SU-DHL-6 (cell line): ENCODE measurements around the gene CSRNP3.
"Not testable (repeated sequence)": the region's sequence is repeated elsewhere in the genome, so short reads cannot be mapped to it uniquely, and the experiment has no call there.

ENCODE experiments used
- H2AFZ ChIP-seq: fragments of 200-600 bp; sonication (generic); 2 replicates; pipeline ENCODE4 v1.6.1; 2014; ENCODE audit warnings: low read depth, mild to moderate bottlenecking, moderate library complexity, mixed read lengths, antibody characterized with exemption, low read length; ENCODE audit not compliant: severe bottlenecking
- H3F3A ChIP-seq: fragments of 200-600 bp; shearing (Covaris generic); 2 replicates; pipeline ENCODE4 v1.6.0; 2016; ENCODE audit warnings: antibody characterized with exemption, mild to moderate bottlenecking; ENCODE audit not compliant: insufficient read depth
- H3K27ac ChIP-seq: fragments of 200-600 bp; sonication (generic); 2 replicates; pipeline ENCODE4 v1.5.1; 2016; ENCODE audit warnings: low read depth, mild to moderate bottlenecking, low read length, moderate library complexity, mixed read lengths
- H3K27me3 ChIP-seq: fragments of 200-600 bp; sonication (generic), shearing (Covaris generic); 2 replicates; pipeline ENCODE4 v1.6.0; 2014; ENCODE audit warnings: mild to moderate bottlenecking, low read length
- H3K36me3 ChIP-seq: fragments of 200-600 bp; sonication (generic); 2 replicates; pipeline ENCODE4 v1.6.1; 2014; ENCODE audit warnings: mild to moderate bottlenecking, low read length, mixed read lengths
- H3K4me2 ChIP-seq: fragments of 300-600, 200-600 bp; shearing (Covaris generic), sonication (generic); 2 replicates; pipeline ENCODE4 v1.6.0; 2014; ENCODE audit warnings: low read length, low read depth, mild to moderate bottlenecking; ENCODE audit not compliant: poor library complexity, severe bottlenecking
- H3K4me3 ChIP-seq: fragments of 200-600 bp; sonication (generic); 2 replicates; pipeline ENCODE4 v1.5.1; 2014; ENCODE audit warnings: antibody characterized with exemption, low read length, mild to moderate bottlenecking, mixed read lengths; ENCODE audit not compliant: insufficient read depth, poor library complexity, severe bottlenecking
- H3K79me2 ChIP-seq: fragments of 200-600 bp; sonication (generic); 2 replicates; pipeline ENCODE4 v1.6.1; 2014; ENCODE audit warnings: mild to moderate bottlenecking, low read length, moderate library complexity; ENCODE audit not compliant: insufficient read depth
- H3K9ac ChIP-seq: fragments of 200-600 bp; sonication (generic); 2 replicates; pipeline ENCODE4 v1.7.0; 2014; ENCODE audit warnings: mild to moderate bottlenecking, low read length
- H3K9me2 ChIP-seq: fragments of 200-600 bp; sonication (generic); replicated peaks from 2 replicates; pipeline ENCODE4 v1.6.1; 2014; ENCODE audit warnings: low read length; ENCODE audit not compliant: insufficient read depth
- H3K9me3 ChIP-seq: fragments of 200-600 bp; sonication (generic); 2 replicates; pipeline ENCODE4 v1.6.1; 2014; ENCODE audit warnings: low read length, mixed read lengths; ENCODE audit not compliant: insufficient read depth
- H4K20me1 ChIP-seq: fragments of 200-600 bp; sonication (generic); 2 replicates; pipeline ENCODE4 v1.6.1; 2014; ENCODE audit warnings: low read depth, mild to moderate bottlenecking, antibody characterized with exemption, low read length, moderate library complexity, mixed read lengths
- EZH2phosphoT487 ChIP-seq: fragments of 200-600 bp; sonication (generic), shearing (Covaris generic); conservative IDR thresholded peaks from 2 replicates; pipeline ENCODE4 v1.6.1; 2018; ENCODE audit warnings: mild to moderate bottlenecking, antibody characterized with exemption, low read length, moderate library complexity, mixed read lengths
- TF ChIP-seq, protein P1 (sequence below): fragments of 200-600 bp; sonication (generic); IDR thresholded peaks from one replicate; pipeline ENCODE4 v1.5.1; 2017; ENCODE audit warnings: antibody characterized with exemption, mild to moderate bottlenecking, low read length, moderate library complexity; ENCODE audit not compliant: insufficient read depth, poor library complexity, severe bottlenecking

CSRNP3 gene

DNA sequence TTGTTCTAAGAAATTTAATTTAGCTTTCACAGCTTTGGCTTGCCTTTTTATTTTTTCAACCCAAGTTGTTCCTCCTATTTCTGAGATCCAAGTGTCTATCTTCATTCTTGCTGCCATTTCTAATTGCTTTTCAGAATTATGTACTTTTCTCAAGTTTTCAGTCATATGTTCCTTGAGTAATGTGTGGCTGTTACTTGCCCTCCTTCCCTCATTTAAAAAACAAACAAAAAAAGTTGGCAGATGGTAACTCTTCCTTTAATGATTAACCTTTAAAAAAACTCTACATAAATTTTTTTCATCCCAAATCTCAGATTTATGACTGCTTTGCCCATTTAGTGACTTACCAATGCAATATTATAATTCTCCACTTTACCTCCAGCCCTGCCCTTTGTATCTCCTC is 193.2 kb downstream of the CSRNP3 start:
- H2AFZ ChIP-seq: no peak overlapping the region
- H3K4me3 ChIP-seq: no peak overlapping the region
- no peaks in the 10 kb centered on the region for H3K27me3 ChIP-seq
- no peaks in the 10 kb centered on the region for H3F3A ChIP-seq
- no peaks in the 10 kb centered on the region for H4K20me1 ChIP-seq
- no peak for TF ChIP-seq EZH2phosphoT487
- TF ChIP-seq, protein P1, sequence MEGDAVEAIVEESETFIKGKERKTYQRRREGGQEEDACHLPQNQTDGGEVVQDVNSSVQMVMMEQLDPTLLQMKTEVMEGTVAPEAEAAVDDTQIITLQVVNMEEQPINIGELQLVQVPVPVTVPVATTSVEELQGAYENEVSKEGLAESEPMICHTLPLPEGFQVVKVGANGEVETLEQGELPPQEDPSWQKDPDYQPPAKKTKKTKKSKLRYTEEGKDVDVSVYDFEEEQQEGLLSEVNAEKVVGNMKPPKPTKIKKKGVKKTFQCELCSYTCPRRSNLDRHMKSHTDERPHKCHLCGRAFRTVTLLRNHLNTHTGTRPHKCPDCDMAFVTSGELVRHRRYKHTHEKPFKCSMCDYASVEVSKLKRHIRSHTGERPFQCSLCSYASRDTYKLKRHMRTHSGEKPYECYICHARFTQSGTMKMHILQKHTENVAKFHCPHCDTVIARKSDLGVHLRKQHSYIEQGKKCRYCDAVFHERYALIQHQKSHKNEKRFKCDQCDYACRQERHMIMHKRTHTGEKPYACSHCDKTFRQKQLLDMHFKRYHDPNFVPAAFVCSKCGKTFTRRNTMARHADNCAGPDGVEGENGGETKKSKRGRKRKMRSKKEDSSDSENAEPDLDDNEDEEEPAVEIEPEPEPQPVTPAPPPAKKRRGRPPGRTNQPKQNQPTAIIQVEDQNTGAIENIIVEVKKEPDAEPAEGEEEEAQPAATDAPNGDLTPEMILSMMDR: no peak
- no peaks in the 10 kb centered on the region for H3K36me3 ChIP-seq
- no peaks in the 10 kb centered on the region for H3K9me2 ChIP-seq
- H3K4me2 ChIP-seq: no peak overlapping the region
- H3K27ac ChIP-seq: no peak overlapping the region
- H3K9ac ChIP-seq: no peak overlapping the region
- no peaks in the 10 kb centered on the region for H3K9me3 ChIP-seq
- H3K79me2 ChIP-seq: no peaks in the 10 kb centered on the region

DNA sequence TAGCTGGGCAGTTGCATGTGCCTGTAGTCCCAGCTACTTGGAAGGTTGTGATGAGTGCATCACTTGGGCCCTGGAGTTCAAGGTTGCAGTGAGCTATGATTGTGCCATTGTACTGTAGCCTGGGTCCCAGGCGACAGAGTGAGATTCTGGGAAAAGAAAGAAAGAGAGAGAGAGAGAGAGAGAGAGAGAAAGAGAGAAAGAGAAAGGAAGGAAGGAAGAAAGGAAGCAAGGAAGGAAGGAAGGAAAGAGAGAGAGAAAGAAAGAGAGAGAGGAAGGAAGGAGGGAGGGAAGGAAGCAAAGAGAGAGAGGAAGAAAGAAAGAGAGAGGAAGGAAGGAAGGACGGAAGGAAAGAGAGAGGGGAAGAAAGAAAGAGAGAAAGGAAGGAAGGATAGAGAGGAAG is 196.1 kb downstream of the CSRNP3 start:
- Histone ChIP-seq H3K36me3 (no peaks in the 10 kb centered on the region), H3K9me3 (no peaks in the 10 kb centered on the region), H3K4me2 (no peak overlapping the region), H3K27me3 (no peaks in the 10 kb centered on the region), H3K79me2 (no peaks in the 10 kb centered on the region), H3K9me2 (no peaks in the 10 kb centered on the region), H4K20me1 (no peaks in the 10 kb centered on the region), H3K27ac (no peak overlapping the region), H2AFZ (no peak overlapping the region), H3K9ac (no peak overlapping the region), H3F3A (no peaks in the 10 kb centered on the region), H3K4me3 (no peak overlapping the region)
- TF ChIP-seq EZH2phosphoT487: no peak
- TF ChIP-seq, protein P1: no peak

DNA sequence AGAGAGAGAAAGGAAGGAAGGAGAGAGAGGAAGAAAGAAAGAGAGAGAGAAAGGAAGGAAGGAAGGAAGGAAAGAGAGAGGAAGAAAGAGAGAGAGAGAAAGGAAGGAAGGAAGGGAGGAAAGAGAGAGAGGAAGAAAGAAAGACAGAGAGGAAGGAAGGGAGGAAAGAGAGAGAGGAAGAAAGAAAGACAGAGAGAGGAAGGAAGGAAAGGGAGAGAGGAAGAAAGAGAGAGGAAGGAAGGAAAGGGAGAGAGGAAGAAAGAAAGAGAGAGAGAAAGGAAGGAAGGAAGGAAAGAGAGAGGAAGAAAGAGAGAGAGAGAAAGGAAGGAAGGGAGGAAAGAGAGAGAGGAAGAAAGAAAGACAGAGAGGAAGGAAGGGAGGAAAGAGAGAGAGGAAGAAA is 196.6 kb downstream of the CSRNP3 start:
- not testable (repeated sequence) for H3K4me3 ChIP-seq, H4K20me1 ChIP-seq, H3K9me2 ChIP-seq, H3K9me3 ChIP-seq, H2AFZ ChIP-seq, H3F3A ChIP-seq, H3K9ac ChIP-seq, H3K4me2 ChIP-seq, H3K27ac ChIP-seq, H3K79me2 ChIP-seq, H3K36me3 ChIP-seq, H3K27me3 ChIP-seq

DNA sequence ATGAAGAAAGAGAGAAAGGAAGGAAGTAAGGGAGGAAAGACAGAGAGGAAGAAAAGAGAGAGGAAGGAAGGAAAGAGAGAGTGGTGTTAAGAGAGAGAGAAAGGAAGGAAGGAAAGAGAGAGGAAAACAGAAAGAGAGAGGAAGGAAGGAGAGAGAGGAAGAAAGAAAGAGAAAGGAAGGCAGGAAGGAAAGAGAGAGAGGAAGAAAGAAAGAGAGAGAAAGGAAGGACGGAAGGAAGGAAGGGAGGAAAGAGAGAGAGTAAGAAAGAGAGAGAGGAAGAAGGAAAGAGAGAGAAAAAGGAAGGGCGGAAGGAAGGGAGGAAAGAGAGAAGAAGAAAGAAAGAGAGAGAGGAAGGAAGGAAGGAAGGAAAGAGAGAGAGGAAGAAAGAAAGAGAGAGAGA is 197.1 kb downstream of the CSRNP3 start:
- Histone ChIP-seq H3K9me3 (no peaks in the 10 kb centered on the region), H3K36me3 (no peaks in the 10 kb centered on the region), H3K27ac (no peak overlapping the region), H2AFZ (no peak overlapping the region), H3K79me2 (no peaks in the 10 kb centered on the region), H3F3A (no peaks in the 10 kb centered on the region), H3K27me3 (no peaks in the 10 kb centered on the region), H3K9me2 (no peaks in the 10 kb centered on the region), H4K20me1 (no peaks in the 10 kb centered on the region), H3K4me3 (no peak overlapping the region), H3K4me2 (no peak overlapping the region), H3K9ac (no peak overlapping the region)
- TF ChIP-seq, protein P1: no peak
- no peak for TF ChIP-seq EZH2phosphoT487
